RWPE2 (cell line): ENCODE results near the gene CFAP70.

Source experiments
- ATAC-seq: fragments of 200-7000 bp; cut with Tn5 transposase; 3 replicates; pipeline ENCODE4 v1.9.1; 2021; ENCODE audit warnings: low read depth
- DNase-seq: peaks from one replicate; pipeline ENCODE4 v3.0.0-alpha.2; 2020; ENCODE audit warnings: low spot score
- H3K27ac ChIP-seq: fragments of 450-650 bp; 2 replicates; pipeline ENCODE4 v1.5.1; 2017; ENCODE audit warnings: mild to moderate bottlenecking; ENCODE audit not compliant: poor library complexity, severe bottlenecking
- H3K27me3 ChIP-seq: fragments of 250-450 bp; sonication (Bioruptor Pico); 2 replicates; pipeline ENCODE4 v1.5.1; 2021; ENCODE audit warnings: mild to moderate bottlenecking, moderate library complexity; ENCODE audit not compliant: insufficient read depth, poor library complexity, severe bottlenecking
- H3K36me3 ChIP-seq: fragments of 250-450 bp; sonication (Bioruptor Pico); 2 replicates; pipeline ENCODE4 v1.5.1; 2020; ENCODE audit warnings: low read depth, mild to moderate bottlenecking, moderate library complexity
- H3K4me1 ChIP-seq: fragments of 250-450 bp; sonication (Bioruptor Pico); 2 replicates; pipeline ENCODE4 v1.5.1; 2021; ENCODE audit warnings: mild to moderate bottlenecking, moderate library complexity; ENCODE audit not compliant: insufficient read depth, poor library complexity, severe bottlenecking
- H3K4me3 ChIP-seq: fragments of 250-450 bp; sonication (Bioruptor Pico); 2 replicates; pipeline ENCODE4 v1.5.1; 2021; ENCODE audit warnings: mild to moderate bottlenecking, moderate library complexity; ENCODE audit not compliant: severe bottlenecking
- H3K9me3 ChIP-seq: fragments of 250-450 bp; sonication (Bioruptor Pico); 2 replicates; pipeline ENCODE4 v1.5.1; 2021; ENCODE audit warnings: mild to moderate bottlenecking, moderate library complexity; ENCODE audit not compliant: severe bottlenecking
- CTCF ChIP-seq: fragments of 450-650 bp; IDR thresholded peaks from one replicate; pipeline ENCODE4 v1.5.1; 2017; ENCODE audit warnings: mild to moderate bottlenecking, moderate library complexity; ENCODE audit not compliant: poor library complexity, severe bottlenecking

Gene CFAP70

GRCh38 chr10:73388228-73388627 is 29.6 kb upstream of the CFAP70 start:
- no peak overlapping the region for H3K4me3 ChIP-seq
- H3K36me3 ChIP-seq = peaks cover 88% of the 10 kb centered on the region
- H3K4me1 ChIP-seq = no peaks in the 10 kb centered on the region
- ATAC-seq (no peak), DNase-seq (no peak)
- no peak overlapping the region for H3K27ac ChIP-seq
- peaks cover 2% of the 10 kb centered on the region for H3K9me3 ChIP-seq
- TF ChIP-seq CTCF = no peak
- no peaks in the 10 kb centered on the region for H3K27me3 ChIP-seq

- peaks cover 2% of the 10 kb centered on the region for H3K9me3 ChIP-seq
Measured at GRCh38 chr10:73386583-73386982, 27.9 kb upstream of the CFAP70 start.

GRCh38 chr10:73379064-73379748 is 20.5 kb upstream of the CFAP70 start:
- no peak for ATAC-seq
- Histone ChIP-seq H3K27ac (no peak overlapping the region), H3K4me3 (no peak overlapping the region), H3K4me1 (no peaks in the 10 kb centered on the region), H3K36me3 (peaks cover 91% of the 10 kb centered on the region), H3K9me3 (no peaks in the 10 kb centered on the region), H3K27me3 (no peaks in the 10 kb centered on the region)
- TF ChIP-seq CTCF = no peak
- no peak for DNase-seq

More at GRCh38 chr10:73386583-73386982, 27.9 kb upstream of the CFAP70 start:
- H3K4me1 ChIP-seq = no peaks in the 10 kb centered on the region
- no peak for TF ChIP-seq CTCF
- H3K36me3 ChIP-seq = peaks cover 91% of the 10 kb centered on the region
- no peak for ATAC-seq
- H3K27me3 ChIP-seq = no peaks in the 10 kb centered on the region
- no peak overlapping the region for H3K4me3 ChIP-seq
- no peak overlapping the region for H3K27ac ChIP-seq
- DNase-seq = no peak

- DNase-seq (no peak), ATAC-seq (no peak)
- no peak overlapping the region for H3K27ac ChIP-seq
- no peak for TF ChIP-seq CTCF
- H3K36me3 ChIP-seq = peaks cover 84% of the 10 kb centered on the region
- no peaks in the 10 kb centered on the region for H3K9me3 ChIP-seq
- H3K4me1 ChIP-seq = no peaks in the 10 kb centered on the region
- H3K4me3 ChIP-seq = no peak overlapping the region
- H3K27me3 ChIP-seq = no peaks in the 10 kb centered on the region
Measured at GRCh38 chr10:73376679-73377078, 18.0 kb upstream of the CFAP70 start.

- no peak overlapping the region for H3K27ac ChIP-seq
- ATAC-seq (no peak), DNase-seq (no peak)
- H3K36me3 ChIP-seq = peaks cover 37% of the 10 kb centered on the region
- H3K27me3 ChIP-seq = no peaks in the 10 kb centered on the region
- H3K9me3 ChIP-seq = no peaks in the 10 kb centered on the region
- H3K4me3 ChIP-seq = no peak overlapping the region
- no peaks in the 10 kb centered on the region for H3K4me1 ChIP-seq
- TF ChIP-seq CTCF = no peak
Measured at GRCh38 chr10:73368238-73368637, 9.6 kb upstream of the CFAP70 start.
